ENCODE results near the gene CAPZB. TPM values are rescaled to one million over a fixed set of nuclear protein-coding genes. Genes with fewer than 3 reads are reported as not detected.

Gene CAPZB
- total RNA-seq, 1 experiment from 2014 or later: 348 TPM

DNA sequence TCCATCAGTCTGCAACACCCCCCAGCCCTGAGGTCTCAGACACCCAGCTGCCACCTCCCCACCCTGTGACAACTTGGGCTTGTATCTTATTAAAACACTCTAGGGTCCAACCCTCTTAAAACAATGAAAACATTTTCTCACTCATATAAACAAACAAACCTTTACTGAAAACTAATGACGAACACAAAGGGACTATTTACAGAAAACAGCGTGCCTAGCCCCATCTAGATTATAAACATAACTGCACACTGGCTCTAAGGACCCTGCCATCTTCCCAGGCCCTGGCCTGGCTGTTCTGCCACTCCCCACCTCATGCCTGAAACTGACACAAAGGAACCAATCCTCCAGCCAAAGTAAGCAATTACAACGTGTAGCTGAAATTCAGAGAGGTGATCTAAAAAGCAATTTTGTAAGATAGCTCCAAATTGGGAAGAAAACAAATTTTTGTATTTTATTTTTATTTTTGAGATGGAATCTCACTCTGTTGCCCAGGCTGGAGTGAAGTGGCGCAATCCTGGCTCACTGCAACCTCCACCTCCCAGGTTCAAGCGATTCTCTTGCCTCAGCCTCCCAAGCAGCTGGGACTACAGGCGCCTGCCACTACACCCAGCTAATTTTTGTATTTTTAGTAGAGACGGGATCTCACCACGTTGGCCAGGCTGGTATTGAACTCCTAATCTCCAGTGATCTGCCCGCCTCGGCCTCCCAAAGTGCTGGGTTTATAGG is 40.9 kb downstream of the CAPZB start:
- H3K9ac ChIP-seq (ENCODE audit: extremely low read depth, insufficient read length, low read length): no peak overlapping the region
- no peak overlapping the region for H3K18ac ChIP-seq (ENCODE audit: insufficient read length, low read depth, low read length)
- DNase-seq: no peak
- no peak overlapping the region for H3K4ac ChIP-seq (ENCODE audit: low read depth, low read length)
- H3K14ac ChIP-seq (ENCODE audit: insufficient read depth, low read length): no peak overlapping the region
- H2BK120ac ChIP-seq (ENCODE audit: low read depth, low read length, poor library complexity, severe bottlenecking): no peak overlapping the region
- Mint-ChIP-seq H3K36me3 (ENCODE audit: insufficient read depth in 1 of 3, low read depth in 3 of 3) (peaks cover 4 to 12% (median 4%) of the 10 kb centered on the region in 3 experiments; a peak in 4 of 7 replicates), H3K27ac (no peak overlapping the region; a peak in 2 of 7 replicates), H3K9me3 (no peaks in the 10 kb centered on the region), H3K4me1 (peaks cover 63 to 68% of the 10 kb centered on the region in 2 experiments), H3K27me3 (ENCODE audit: low read depth) (no peaks in the 10 kb centered on the region), H3K4me3 (no peak overlapping the region)
- peaks cover 3% of the 10 kb centered on the region for H3K79me1 ChIP-seq (ENCODE audit: insufficient read depth, low read depth, low read length, poor library complexity, severe bottlenecking)
- H2BK5ac ChIP-seq (ENCODE audit: insufficient read length, low read length): no peak overlapping the region
- TF ChIP-seq, protein P1, sequence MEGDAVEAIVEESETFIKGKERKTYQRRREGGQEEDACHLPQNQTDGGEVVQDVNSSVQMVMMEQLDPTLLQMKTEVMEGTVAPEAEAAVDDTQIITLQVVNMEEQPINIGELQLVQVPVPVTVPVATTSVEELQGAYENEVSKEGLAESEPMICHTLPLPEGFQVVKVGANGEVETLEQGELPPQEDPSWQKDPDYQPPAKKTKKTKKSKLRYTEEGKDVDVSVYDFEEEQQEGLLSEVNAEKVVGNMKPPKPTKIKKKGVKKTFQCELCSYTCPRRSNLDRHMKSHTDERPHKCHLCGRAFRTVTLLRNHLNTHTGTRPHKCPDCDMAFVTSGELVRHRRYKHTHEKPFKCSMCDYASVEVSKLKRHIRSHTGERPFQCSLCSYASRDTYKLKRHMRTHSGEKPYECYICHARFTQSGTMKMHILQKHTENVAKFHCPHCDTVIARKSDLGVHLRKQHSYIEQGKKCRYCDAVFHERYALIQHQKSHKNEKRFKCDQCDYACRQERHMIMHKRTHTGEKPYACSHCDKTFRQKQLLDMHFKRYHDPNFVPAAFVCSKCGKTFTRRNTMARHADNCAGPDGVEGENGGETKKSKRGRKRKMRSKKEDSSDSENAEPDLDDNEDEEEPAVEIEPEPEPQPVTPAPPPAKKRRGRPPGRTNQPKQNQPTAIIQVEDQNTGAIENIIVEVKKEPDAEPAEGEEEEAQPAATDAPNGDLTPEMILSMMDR (conservative IDR thresholded peaks at IDR 0.05): no peak
- H2BK12ac ChIP-seq (ENCODE audit: insufficient read length, low read depth, low read length): no peak overlapping the region
- H2BK15ac ChIP-seq (ENCODE audit: low read depth, low read length): no peak overlapping the region
- H4K8ac ChIP-seq (replicated peaks; ENCODE audit: insufficient read length, low read depth, low read length): no peak overlapping the region
- H2AFZ ChIP-seq (ENCODE audit: low read length): no peak overlapping the region
- no peaks in the 10 kb centered on the region for H3K27me3 ChIP-seq (ENCODE audit: insufficient read depth, low read length)
- peaks cover 30% of the 10 kb centered on the region; the same call in 1 of the 2 replicates for H3K79me2 ChIP-seq (ENCODE audit: insufficient read depth, low read length)
- H4K20me1 ChIP-seq (ENCODE audit: control insufficient read depth, insufficient read depth, insufficient read length): peaks cover under 1% of the 10 kb centered on the region
- no peak overlapping the region for H3K4me2 ChIP-seq (ENCODE audit: insufficient read depth, insufficient read length, low read length)
- peaks cover 8% of the 10 kb centered on the region for H3K4me1 ChIP-seq (ENCODE audit: insufficient read depth, low read length)
- no peak overlapping the region for H2AK5ac ChIP-seq (ENCODE audit: insufficient read length, low read length)
- no peak overlapping the region for H4K91ac ChIP-seq (ENCODE audit: insufficient read length, low read depth, low read length)
- WGBS (ENCODE audit: extremely low coverage, insufficient read length, low lambda C conversion rate): no CpG with 5 or more reads among the region's 10 CpGs
- H3K23me2 ChIP-seq (ENCODE audit: insufficient read length, low read depth, low read length, poor library complexity, severe bottlenecking): no peaks in the 10 kb centered on the region
- no peaks in the 10 kb centered on the region for H3K9me3 ChIP-seq (ENCODE audit: control insufficient read depth, low read depth, low read length)
- no peak overlapping the region for H4K5ac ChIP-seq (ENCODE audit: insufficient read length, low read depth, low read length)
- no peak overlapping the region for H3K23ac ChIP-seq (ENCODE audit: insufficient read length, low read depth, low read length)
- no peak overlapping the region for H3T11ph ChIP-seq (ENCODE audit: low read length)
- H3K56ac ChIP-seq (ENCODE audit: insufficient read length, low read depth, low read length): no peak overlapping the region
- no peak overlapping the region for H3K27ac ChIP-seq (ENCODE audit: insufficient read length, low read depth, low read length)
- H2BK20ac ChIP-seq (ENCODE audit: low read depth, low read length, poor library complexity, severe bottlenecking): no peak overlapping the region

Data from H9 (cell line).